GM12891 (cell line): ENCODE results near the gene JKAMP. TPM values are rescaled to one million over a fixed set of nuclear protein-coding genes. Genes with fewer than 3 reads are reported as not detected.
"Not testable (repeated sequence)": the region's sequence is repeated elsewhere in the genome, so short reads cannot be mapped to it uniquely, and the experiment has no call there.

ENCODE experiments used
- DNase-seq: peaks from one replicate; pipeline ENCODE4 v3.0.0; 2011; ENCODE audit warnings: low spot score; ENCODE audit not compliant: insufficient read length
- FAIRE-seq: peaks from 2 replicates; lab custom pipeline; 2011; peaks lifted over from hg19 to GRCh38; lab: Jason Lieb, UNC
- PAX5 ChIP-seq: IDR thresholded peaks from 2 replicates; pipeline ENCODE4 v1.6.1; 2011; ENCODE audit warnings: low read length, moderate library complexity, mild to moderate bottlenecking; ENCODE audit not compliant: insufficient read depth, severe bottlenecking
- POLR2A ChIP-seq: IDR thresholded peaks from 2 replicates; pipeline ENCODE4 v1.6.1; 2011; ENCODE audit warnings: low read depth, low read length, control low read depth
- POLR2AphosphoS5 ChIP-seq: IDR thresholded peaks from 2 replicates; pipeline ENCODE4 v1.6.1; 2011; ENCODE audit warnings: low read depth, low read length, control low read depth
- POU2F2 ChIP-seq: IDR thresholded peaks from 2 replicates; pipeline ENCODE4 v1.6.1; 2011; ENCODE audit warnings: low read depth, mild to moderate bottlenecking, control low read depth, low read length, moderate library complexity
- SPI1 ChIP-seq: IDR thresholded peaks from 2 replicates; pipeline ENCODE4 v1.6.1; 2011; ENCODE audit warnings: low read depth, low read length, control low read depth
- TAF1 ChIP-seq: IDR thresholded peaks from 2 replicates; pipeline ENCODE4 v1.6.1; 2011; ENCODE audit warnings: low read depth, low read length, control low read depth
- polyA plus RNA-seq: library from polyadenylated mRNA; unstranded; fragments of >200 nt; gene quantifications from one replicate; pipeline ENCODE4 v1.2.1, GENCODE V29; 2012; ENCODE audit warnings: low read depth, missing spikeins, inconsistent platforms; ENCODE audit not compliant: missing spikeins

JKAMP gene, protein sequence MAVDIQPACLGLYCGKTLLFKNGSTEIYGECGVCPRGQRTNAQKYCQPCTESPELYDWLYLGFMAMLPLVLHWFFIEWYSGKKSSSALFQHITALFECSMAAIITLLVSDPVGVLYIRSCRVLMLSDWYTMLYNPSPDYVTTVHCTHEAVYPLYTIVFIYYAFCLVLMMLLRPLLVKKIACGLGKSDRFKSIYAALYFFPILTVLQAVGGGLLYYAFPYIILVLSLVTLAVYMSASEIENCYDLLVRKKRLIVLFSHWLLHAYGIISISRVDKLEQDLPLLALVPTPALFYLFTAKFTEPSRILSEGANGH
- 21.2 TPM for polyA plus RNA-seq

DNA sequence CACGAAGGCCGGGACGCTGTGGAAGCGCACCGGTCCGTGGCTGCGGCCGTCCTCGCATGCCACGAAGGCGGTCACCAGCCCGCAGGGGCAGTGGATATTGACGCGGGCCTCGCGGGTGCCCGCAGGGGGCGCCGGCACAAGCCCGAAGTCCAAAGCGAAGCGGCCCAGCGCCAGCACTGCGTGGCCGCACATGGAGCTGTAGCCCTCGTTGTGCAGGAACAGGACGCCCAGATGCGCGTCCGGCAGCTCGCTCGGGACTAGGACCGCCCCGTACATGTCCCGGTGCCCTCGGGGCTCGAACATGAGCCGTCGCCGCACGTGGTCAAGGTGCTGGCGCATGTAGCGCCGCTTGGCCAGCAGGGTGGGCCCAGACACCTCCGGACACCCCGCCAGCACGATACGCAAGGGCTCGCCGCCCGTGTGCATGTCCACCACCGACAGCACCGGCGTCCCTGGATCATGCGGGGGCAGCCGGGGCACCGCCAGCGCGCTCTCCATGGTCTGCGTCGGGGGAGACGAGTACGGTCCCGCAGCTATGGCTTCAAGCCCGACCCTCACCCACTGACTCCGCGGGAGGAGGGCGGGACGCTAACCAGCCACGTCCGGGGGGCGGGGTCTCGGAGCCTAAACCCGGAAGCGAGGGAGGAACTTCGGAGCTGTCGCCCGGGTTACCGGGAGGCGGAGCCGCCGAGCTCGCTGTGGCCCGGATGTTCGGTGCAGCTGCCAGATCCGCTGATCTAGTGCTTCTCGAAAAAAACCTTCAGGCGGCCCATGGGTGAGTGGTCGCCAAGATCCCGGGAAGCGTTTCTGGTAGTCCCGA, at the start of gene JKAMP, which contains the start of gene L3HYPDH:
Gene JKAMP (plus strand): TSS at position 699 of the 820 bp plus-strand sequence. CDS start 73 bp downstream, at position 772.
Gene L3HYPDH (minus strand): TSS at position 590 of the 820 bp plus-strand sequence. CDS start 92 bp downstream, at position 498.
- FAIRE-seq = peak; percentile 94
- TF ChIP-seq SPI1 (peak; percentile 72), TAF1 (peak; percentile 54; the same call in 1 of the 2 replicates), POU2F2 (0 out of 2 replicates have a peak, but pooled peaks have one; percentile 3), POLR2A (peak; percentile 80), PAX5 (no peak), POLR2AphosphoS5 (peak; percentile 88)
- peak; percentile 88 for DNase-seq

DNA sequence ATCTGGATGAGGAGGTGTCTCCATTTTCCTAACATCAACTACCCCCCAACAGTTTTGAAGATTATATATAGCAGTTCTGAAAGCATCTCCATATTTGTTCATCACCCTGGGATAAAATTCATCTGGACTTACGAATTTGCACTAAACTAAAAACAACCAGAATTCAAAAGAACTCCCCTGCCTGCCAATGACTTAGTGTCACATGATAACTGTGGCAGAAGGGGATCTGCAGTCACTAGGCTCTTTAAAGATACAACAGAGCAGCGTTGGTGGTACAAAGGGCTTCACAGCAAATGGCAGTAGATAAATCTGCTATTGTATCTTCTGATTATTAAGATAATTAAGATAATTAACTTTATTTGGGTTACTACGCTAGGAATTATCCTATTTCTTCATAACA, 49.2 kb upstream of the JKAMP start:
- DNase-seq (no peak), FAIRE-seq (no peak)
- no peak for TF ChIP-seq SPI1
- no peak for TF ChIP-seq POU2F2

DNA sequence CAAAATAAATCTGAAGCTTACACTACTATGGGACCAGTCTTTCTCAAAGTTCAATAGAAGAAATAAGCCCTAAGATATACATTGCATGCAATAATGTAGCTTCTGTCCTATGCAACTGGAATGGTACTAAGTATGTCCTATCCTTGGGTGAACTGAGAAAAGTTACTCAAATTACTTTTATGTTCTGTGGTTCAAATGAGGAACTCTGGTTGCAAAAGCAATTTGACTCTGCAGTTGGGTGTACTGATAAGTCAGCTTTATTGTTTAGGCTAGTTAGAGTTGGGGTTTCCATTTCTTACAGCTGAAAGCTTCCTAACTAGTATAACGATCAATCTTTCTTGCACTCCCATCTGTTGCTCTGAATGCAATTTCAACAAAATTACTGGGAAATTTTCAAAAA, 48.3 kb upstream of the JKAMP start:
- DNase-seq (no peak), FAIRE-seq (no peak)
- 0 out of 2 replicates have a peak, but pooled peaks have one; percentile 24 for TF ChIP-seq SPI1
- TF ChIP-seq PAX5 = no peak

DNA sequence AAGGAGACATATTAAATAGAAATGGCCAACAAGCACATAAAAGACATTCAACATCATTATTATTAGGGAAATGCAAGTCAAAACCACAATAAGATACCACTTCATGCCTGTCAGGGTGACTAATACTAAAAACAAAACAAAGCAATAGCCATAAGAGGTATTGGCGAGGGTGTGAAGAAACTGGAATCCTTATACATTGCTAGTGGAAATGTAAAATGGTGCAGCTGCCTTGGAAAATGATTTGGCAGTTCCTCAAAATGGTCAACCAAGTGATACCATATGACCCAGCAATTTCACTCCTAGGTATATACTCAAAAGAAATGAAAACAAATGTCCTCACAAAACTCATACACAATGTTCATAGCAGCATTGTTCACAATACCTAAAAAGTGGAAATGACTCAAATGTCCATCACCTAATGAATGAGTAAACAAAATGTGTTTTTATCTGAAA, 46.1 kb upstream of the JKAMP start:
- no peak for DNase-seq
- TF ChIP-seq PAX5 = no peak
- TF ChIP-seq POLR2A = no peak
- no peak for TF ChIP-seq TAF1
- TF ChIP-seq SPI1 = peak; percentile 23
- no peak for TF ChIP-seq POU2F2
- no peak for TF ChIP-seq POLR2AphosphoS5
- FAIRE-seq = peak; percentile 26

DNA sequence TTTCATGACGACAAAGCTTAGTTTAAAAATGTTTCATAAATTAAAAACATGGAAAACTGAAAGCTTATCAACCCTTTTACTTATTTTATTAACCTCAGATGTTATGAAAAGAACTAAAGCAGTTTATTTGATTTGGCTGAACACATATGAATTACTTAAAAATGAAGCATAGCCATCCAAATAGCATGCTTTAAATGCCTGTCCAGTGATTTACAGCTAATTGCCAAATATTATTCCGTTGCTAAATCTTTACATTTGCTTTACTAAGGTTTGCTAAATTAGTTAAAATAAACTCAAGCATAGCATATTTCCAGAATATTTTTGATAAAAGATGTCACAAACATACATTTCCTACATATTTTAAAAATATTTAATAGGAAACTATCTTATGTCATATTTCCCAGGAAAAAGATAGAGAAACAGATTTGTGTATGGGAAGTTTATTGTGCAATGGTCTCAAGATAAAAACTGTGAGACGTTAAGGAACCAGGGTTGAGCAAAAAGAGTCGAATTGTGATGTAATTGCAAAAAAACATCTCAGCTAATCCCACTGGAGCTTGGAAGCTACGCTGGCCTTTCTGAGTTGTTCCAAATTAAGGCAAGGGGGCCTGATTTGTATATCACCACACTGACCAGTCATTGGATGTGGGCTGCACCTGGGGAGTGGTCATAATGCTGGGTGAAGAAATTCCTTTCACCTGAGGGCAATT, 44.9 kb upstream of the JKAMP start:
- FAIRE-seq (peak; percentile 50), DNase-seq (no peak)
- no peak for TF ChIP-seq POLR2AphosphoS5

DNA sequence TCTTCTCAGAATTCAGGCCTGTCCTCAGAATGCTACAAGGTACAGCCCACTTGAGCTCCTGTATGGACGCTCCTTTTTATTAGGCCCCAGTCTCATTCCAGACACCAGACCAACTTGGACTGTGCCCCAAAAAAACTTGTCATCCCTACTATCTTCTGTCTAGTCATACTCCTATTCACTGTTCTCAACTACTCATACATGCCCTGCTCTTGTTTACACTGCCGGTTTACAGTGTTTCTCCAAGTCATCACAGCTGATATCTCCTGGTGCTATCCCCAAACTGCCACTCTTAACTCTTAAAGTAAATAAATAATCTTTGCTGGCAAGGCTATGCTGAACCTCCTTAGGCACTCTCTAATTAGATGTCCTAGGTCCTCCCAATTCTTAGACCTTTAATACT, 35.6 kb upstream of the JKAMP start:
- DNase-seq, FAIRE-seq: not testable (repeated sequence)

DNA sequence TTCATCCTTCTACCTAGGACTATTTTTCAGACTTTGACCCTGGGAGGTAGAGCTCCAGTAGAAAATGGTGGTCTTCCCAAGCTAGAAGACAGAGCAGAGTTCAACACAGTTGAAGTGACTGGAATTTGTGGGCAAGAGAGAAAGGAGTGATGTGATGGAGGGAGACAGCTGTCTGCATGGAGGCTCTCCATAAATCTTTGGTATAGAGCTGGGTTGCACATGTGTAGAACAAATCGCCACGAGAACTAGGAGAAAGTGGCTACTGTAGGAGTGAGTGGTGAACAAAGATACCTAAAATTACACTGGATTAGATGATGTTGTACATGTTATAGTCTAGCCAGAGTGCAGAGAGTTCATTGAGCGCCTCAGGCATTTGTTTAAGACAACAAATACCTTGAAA, 33.6 kb upstream of the JKAMP start:
- DNase-seq (no peak), FAIRE-seq (no peak)
- TF ChIP-seq TAF1 (no peak), PAX5 (no peak)

DNA sequence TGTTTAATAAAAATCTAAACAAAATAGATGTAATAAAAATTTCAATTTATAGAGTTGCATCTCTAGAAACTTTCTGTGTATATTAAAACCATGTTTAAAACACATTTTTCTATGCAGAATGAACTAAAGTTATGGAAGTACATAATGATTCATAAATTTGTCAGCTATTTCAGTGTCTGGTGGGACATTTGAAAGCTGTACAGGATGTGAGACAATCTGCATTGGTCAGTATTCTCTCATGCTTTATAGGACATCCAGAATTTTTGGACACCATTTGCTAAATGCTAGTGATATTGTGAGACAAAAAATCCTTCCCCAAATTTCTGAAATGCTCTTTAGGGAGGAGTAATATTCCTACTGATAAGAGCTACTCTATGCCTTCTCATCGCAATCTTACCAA, 32.5 kb upstream of the JKAMP start:
- no peak for TF ChIP-seq POLR2AphosphoS5
- TF ChIP-seq POU2F2 = no peak
- no peak for TF ChIP-seq PAX5
- no peak for TF ChIP-seq POLR2A
- TF ChIP-seq SPI1 = no peak
- TF ChIP-seq TAF1 = no peak
- no peak for FAIRE-seq
- no peak for DNase-seq

DNA sequence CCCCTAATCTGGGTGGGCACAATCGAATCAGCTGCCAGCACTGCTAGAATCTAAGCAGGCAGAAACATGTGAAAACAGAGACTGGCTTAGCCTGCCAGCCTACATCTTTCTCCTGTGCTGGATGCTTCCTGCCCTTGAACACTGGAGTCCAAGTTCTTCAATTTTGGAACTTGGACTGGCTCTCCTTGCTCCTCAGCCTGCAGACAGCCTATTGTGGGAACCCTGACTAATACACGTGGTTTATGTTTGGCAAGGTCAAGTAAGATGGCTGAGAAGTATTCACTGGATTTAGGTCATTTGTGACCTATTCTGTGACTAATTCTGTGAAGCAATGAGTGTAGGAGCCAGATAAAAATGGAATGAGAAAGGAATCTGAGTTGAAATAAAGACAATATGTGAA, 30.2 kb upstream of the JKAMP start:
- DNase-seq (no peak), FAIRE-seq (no peak)
- TF ChIP-seq POLR2AphosphoS5 (no peak), SPI1 (no peak), POLR2A (no peak), TAF1 (no peak), PAX5 (no peak), POU2F2 (no peak)

DNA sequence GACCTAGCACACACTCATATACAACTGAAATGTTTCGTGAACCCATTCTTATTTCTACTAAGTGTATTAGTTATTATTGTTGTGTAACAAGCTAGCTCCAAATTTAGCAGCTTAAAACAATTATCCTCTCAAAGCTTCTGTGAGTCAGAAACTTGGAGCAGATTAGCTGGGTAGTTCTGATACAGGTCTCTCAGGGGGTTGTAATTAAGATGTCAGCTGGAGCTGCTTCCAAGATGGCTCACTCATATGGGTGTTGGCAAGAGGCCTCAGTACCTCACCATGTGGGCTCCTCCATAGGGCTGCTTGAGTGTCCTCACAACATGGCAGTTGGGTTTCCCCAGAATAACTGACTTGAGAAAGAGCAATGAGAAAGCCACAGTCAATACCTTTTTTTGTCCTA, 28.9 kb upstream of the JKAMP start:
- DNase-seq = no peak
- no peak for FAIRE-seq
- TF ChIP-seq TAF1 (no peak), POU2F2 (no peak), SPI1 (no peak), POLR2AphosphoS5 (no peak), POLR2A (no peak), PAX5 (no peak)
